HG03060 (cell line): ENCODE results near the gene ZFP1.

ENCODE experiments used
- ATAC-seq: cut with Tn5 transposase; IDR thresholded peaks from one replicate; pipeline ENCODE4 v1.9.1; 2021; ENCODE audit warnings: low read depth, moderate number of reproducible peaks; ENCODE audit not compliant: unreplicated experiment

The ZFP1 gene

DNA sequence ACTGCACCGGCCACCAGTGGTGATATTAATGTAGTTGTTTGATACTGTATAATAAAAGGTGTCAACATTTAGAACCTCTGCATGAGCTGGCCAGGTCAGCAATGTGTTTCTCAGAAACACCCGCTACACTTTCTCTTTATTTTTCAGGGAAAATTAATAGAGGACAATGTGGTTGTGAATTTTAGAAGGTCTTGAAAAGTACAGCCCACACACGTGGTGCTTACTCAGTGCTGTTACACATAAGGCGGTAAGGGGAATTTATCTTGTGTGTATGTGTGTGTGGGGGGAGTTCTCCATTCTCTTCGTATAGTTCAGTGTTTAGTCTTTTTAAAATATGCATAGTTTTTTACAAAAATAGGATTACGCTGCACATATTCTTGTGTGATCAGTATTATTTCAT is 4.4 kb upstream of the ZFP1 start:
- no peak for ATAC-seq

DNA sequence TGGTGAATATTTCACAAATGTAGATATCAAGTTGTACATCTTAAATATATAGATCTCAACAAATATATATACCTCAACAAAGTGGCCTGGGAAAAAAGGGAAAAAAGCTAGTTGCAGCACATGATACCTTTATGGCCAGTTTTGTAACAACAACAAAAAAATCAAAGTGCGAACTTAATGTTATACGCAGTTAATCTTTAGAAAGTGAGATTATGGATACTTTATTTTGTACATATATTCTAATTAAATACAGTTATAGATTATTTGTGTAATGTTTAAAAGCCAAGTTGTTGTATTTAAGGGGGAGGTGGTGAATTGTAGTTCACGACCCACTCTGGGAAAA is 385 bp upstream of the ZFP1 start:
- ATAC-seq, result no peak

DNA sequence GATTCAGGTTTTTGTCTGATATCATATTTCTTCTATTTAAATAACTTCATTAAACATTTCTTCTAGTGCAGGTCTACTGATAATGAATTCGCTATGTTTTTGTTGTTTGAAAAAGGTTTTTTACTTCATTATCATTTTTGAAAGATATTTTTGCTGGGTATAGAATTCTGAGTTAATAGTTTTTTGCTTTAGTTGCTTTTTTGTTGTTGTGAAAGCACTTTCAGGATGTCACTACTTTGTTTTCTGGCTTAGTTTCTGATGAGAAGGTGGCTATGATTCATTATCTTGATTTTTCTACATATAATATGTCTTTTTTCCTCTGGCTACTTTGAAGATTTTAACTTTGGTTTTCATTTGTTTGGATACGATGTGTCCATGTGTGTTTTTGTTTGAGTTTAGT is 3.5 kb downstream of the ZFP1 start:
- ATAC-seq, result no peak

DNA sequence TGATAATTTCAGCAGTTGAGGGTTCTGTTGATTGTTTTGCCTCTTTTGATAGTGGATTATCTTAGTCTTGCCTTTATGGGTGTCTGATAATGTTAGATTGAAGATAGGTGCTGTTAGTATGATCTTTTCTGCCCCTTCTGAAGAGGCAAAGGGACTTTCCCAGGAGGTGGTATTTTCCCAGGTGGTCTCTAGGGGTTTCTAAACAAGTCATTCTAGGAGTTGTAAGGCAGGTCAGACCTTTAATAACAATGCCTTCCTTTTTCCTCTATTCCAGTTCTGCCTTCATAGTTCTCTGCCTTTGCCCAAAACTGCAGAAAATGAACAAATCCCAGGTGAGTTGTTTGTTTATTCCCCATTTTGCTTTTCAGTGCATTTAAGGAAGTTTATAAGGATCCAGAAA is 4.3 kb downstream of the ZFP1 start:
- ATAC-seq, result no peak

DNA sequence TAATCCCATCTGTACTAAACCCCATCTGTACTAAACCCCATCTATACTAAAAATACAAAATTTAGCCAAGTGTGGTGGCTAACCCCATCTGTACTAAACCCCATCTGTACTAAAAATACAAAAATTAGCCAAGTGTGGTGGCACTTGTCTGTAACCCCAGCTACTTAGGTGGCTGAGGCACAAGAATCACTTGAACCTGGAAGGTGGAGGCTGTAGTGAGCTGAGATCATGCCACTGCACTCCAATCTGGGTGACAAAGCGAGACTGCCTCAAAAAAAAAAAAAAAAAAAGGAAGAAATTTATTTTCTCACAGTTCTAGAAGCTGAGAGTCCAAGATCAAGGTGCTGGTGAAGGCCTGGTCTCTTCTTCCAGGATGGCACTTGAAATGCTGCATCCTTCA is 12.1 kb downstream of the ZFP1 start:
- ATAC-seq, result no peak

DNA sequence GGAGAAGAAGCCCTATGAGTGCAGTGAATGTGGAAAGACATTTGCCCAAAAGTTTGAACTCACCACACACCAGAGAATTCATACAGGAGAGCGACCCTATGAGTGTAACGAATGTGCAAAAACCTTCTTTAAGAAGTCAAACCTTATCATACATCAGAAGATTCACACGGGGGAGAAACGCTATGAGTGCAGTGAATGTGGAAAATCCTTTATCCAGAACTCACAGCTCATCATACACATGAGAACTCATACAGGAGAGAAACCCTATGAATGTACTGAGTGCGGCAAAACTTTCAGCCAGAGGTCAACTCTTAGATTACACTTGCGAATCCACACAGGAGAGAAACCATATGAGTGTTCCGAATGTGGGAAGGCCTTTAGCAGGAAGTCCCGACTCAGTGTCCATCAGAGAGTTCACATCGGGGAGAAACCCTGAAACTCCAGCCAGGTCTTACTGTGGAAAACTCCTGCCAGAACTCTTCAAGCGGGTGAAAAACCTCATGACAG is 21.6 kb downstream of the ZFP1 start:
- no peak for ATAC-seq

DNA sequence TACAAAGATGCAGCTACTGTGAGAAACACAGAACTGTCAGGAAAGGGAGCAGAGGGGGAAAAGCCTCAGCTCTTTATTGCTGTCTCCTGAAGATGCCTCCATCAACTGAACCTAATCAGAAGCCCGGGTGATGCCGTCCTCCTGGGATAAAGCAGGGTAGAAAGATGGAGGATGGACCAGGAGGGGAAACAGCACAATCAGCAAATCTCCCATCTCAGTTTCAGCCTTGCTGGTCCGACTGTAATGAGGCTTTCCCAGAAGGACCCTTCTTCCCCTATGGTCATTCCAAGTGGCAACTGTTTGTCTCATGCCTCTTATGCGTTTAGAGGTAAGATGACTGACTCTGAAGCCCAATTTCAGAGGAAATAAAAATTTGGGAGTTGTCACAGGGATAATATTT is 24.3 kb downstream of the ZFP1 start:
- no peak for ATAC-seq

DNA sequence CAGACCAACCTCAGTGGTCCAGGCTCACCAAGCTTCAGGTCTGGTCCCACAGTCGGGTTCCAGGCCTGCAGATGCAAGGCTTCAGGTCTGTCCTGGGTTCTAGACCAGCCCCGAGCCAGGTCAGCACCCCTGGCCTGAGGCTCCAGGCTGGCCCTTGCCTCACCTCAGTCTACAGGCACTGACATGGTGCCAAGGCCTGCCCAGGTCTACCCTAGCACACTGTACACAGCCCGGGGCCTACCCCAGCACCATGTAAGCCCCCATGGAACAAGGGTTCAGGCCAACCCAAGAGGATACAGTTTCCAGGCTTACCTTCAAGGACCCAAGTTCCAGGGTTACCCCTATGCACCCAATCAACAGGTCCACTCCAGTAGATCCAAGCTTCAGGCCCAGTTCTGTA is 26.8 kb downstream of the ZFP1 start:
- ATAC-seq, result no peak

DNA sequence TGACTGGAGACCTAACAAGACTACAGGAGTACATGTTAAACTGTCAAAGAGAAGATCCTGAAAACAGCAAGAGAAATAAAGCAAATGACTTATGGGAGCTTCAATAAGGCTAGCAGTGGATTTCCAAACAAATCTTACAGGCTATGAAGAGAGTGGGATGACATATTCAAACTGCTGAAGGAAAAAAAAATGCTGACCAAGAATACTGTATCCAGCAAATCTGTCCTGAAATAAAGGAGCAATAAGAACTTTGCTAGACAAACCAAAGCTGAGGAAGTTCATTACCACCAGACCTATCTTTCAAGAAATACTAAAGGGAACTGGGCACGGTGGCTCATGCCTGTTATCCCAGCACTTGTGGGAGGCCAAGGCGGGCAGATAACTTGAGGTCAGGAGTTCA is 28.6 kb downstream of the ZFP1 start:
- no peak for ATAC-seq

DNA sequence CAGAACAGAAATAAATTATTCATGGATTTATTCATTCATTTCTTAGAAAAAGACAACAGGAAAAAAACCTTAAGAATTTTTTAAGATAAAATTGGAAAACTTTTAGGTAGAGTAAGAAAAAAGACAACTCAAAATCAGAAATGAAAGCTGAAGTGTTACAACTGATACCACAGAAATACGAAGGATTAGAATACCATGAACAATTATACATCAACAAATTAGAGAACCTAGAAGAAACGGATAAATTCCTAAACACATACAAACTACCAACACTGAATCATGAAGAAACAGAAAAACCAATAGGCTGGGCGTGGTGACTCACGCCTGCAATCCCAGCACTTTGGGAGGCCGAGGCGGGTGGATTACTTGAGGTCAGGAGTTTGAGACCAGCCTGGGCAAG is 30.9 kb downstream of the ZFP1 start:
- no peak for ATAC-seq

DNA sequence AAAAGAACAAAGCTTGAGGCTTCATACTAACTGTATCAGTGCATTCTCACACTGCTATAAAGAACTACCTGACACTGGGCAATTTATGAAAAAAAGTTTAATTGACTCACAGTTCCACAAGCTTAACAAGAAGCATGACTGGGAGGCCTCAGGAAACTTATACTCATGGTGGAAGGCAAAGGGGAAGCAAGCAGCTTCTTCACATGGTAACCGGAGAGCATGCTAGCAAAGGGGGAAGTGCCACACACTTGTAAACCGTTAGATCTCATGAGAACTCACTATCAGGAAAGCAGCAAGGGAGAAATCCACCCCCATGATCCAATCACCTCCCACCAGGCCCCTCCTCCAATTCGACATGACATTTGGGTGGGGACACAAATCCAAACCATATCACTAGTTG is 33.3 kb downstream of the ZFP1 start:
- ATAC-seq, result no peak

DNA sequence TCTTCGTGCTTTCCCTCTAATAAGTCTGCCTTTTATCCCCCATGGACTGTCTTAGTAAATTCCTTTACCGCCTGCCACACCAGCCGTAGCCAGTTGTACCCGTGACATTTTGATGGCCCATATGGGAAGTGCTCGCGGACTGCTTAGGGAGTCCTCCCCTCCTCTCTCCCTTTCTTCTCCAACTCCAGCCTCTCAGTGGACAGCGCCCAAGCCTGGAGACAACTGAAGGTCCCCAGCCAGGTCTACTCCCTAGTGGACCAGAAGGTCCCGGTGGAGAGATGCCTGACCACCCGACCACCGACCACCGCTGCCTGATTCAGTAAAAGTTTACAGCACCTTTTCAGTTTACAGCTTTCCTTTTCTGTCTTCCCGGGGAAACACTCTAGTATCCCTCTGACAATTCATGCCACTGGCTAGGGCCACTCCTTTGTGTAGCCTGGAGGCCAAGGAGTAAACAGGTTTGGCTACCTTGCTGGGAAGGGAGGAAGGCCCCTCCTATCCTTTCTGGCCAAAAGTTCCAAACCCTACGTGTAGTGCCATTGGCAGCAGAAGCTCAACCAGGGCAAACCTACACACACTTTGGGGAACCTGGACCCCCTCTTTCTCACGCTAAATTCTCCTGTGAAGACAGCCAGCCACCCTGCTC is 40.6 kb downstream of the ZFP1 start:
- ATAC-seq, result no peak

DNA sequence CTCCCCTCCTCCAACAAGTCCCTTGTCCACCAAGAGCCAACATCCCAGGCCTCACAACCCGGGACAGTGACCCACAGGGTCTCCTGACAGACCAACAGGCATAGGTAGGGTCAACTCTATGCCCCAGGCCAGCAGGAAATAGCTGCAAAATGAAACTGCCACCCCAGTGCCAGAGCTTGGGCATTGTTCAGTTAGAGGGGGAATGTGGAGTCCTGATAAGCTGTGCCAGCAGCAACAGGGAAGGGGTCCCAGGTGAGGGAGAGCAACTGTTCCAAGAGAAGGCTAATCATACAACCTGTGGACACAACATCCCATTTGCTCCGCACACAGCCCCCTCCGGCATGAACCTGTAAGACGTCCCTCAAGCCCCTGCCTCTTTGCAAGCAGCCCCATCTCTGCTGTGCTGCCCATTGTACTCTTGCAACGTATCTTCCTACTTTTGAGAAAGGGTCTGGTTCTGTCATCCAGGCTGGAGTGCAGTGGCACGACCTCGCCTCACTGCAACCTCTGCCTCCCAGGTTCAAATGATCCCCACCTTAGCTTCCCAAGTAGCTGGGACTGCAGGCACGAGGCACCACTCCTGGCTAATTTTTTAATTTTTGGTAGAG is 41.4 kb downstream of the ZFP1 start:
- ATAC-seq, result no peak

DNA sequence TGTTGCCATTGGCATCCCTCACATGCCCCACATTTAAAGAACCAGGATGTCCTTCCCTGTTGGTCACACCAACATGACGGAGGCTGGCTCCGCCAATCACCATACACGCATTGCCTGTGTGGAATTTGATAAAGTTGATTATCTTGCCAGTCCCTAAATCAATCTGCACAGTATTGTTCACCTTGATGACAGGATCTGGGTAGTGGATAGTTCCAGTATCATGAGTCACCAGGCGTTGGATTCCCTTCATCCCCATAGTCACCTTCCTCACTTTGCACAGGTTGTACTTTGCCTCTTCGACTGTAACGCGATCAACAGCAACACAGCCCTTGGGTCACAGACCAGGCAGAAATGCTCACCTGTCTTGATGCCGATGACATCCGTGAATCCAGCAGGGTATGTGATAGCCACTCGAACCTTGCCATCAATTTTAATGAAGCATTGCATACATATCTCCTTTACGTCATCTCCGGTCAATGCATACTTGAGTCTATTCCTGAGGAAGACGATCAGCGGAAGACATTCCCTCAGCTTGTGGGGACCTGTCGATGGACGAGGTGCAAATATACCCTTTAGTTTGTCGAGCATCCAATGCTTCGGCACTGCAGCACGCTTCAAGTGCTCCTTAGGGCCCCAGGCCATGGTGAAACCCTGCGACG is 44.4 kb downstream of the ZFP1 start:
- no peak for ATAC-seq

DNA sequence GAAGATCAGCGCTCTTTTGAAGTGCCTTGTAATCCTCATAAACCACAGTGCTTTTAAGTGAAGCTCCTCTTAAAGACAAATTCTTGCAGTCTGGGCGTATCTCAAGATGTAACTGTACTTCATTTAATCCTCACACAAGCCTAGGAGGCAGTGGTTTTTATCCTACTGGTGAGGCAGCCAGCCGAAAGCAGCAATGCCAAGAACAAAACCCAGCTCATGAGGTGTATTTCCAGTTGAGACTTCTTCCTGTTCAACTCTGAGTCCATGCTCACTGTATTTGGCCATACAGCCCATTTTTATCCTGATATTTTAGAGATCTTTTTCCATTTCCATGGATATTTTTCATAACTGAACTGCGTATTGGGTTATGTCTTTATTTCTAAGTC is 44.9 kb downstream of the ZFP1 start:
- no peak for ATAC-seq

DNA sequence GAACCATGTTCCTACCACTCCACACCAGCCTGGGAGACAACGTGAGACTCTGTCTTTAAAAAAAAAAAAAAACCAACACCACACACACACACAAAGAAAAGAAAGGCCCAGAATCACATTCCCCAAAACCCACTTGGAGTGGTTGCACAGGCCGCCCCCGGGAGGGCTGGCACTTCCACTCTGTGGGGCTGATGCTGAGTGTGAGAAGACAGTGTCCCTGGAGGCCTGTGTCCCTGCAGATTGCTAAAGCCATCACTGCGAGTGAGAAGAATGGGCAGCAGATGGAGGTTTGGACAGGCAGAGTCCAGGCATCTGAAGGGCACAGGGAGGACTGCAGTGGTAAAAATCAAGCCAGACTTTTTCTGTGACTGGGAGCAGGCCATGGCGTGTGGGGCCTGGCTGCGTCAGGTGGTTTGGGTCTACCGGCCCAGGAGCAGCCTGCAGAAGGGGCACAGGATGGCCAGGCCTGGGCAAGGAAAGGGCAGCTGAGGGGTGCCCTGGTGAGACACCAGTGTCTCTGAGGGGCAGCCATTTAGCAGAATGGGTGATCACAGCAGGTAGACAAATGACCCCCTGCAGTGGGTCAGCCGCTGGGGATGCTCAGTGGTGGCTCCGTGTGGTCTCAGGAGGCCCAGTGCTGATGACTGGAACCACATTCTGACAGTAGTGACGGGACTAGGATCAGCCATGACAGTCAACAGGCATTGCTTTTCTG is 45.6 kb downstream of the ZFP1 start:
- ATAC-seq, result no peak

DNA sequence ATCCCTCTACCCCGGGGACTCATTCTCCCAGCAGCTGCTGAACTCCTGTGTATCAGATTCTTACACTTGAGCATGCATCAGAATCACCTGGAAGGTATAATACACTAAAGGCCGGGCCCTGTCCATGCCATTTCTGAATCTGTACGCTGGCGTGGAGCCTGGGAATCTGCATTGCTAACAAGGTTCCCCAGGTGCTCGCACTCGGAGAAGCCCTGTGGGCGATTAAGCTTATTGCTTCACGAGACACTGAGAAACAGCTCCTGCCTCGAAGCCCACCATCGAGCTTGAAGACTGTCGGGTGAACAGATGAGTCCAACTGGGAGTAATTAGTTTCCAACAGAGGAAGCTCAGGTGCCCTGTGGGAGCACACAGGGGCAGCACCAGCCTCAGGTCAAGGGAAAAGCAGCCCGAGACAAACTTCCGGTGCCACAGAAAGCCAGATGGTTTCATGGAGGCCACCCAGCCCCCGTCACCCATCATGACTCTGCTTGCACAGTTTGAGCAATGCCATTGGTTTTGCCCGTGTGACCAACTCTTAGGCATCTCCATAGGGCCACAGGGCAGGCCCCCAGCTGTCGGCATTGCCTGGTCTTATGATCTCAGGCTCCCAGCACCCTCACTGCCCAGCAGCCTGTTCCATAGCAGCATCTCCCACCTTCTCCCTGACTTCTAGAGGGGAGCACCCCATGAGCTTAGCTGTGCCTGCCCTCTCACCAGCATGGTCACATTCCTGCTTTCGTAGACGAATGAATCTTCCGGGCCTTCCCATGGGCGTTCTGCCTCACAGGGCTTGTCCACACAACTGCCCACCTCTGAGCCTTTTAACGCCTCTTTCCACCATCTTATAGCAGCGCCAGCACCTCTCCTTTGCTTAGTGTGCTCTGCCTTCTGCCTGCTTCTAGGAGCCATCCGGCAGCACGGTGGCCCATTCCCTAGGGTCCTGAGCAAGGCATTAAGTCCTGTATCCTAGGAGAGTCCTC is 47.8 kb downstream of the ZFP1 start:
- ATAC-seq, result no peak

DNA sequence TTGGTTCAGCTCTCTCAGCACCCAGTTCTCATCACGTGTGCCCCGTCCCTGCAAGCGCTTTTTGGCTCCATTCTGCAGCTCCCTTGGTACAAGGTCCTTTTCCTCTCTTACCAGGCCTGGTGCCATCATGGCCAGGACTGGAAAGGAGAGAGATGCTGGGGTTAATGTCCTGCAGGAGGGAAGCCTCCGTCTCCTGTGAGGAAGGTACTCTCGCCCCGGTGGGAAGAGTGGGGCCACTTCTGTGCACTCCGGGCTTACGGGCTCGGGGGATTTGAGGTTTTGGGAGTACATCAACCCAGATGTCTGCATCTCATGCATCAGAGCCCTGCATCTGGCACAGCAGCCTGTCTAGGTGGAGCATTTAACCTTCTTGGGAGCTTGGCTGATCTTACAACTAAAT is 48.5 kb downstream of the ZFP1 start:
- no peak for ATAC-seq

DNA sequence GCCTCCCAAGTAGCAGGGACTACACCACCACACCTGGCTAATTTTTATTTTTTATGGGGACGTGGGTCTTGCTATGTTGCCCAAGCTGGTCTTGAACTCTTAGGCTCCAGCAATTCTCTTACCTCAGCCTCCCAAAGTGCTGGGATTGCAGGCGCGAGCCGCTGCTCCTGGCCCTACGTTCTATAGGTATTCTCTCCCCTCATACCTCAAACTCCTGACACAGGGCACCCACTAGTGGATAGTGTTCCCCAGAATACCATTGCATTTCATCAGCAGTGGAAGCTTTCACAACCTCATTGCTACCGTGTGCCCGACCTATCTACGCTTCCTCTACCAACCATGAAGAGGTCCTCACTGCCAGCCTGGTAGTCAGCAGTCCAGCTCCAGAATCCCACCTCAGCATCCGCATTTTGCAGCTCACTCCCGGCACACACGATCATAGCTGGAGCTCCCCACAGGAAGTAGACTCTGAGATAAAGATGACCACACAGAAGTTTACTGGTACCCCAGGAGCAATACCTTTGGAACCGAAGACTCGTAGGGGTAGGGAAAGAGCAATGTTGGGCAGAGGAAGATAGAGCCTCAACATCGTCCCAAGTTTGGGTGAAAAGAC is 49.3 kb downstream of the ZFP1 start:
- ATAC-seq, result no peak

DNA sequence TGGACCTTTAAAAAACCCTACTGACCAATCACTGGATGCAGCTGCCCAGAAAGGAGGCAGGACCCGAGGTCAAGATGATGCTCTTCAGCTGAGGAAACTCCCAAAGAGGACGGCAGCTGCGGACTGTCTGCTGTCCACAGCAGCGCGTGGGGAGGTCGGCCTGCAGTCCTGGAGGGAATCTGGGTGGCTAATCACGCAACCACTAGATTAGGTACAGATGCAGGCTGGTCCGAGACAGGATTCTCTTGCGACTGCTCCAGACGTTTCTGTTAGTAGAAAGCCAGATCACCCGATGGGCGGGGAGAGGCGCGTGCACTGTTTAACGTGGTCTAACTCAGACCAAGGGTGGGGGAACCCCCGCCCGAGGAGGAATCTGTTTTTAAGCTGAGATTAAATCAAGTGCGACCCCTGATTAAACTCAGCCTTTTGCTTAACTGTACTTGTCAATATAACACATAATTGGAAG is 49.8 kb downstream of the ZFP1 start:
- ATAC-seq, result no peak
